Panc1 (cell line): ENCODE results near the gene DUSP15. TPM values are rescaled to one million over a fixed set of nuclear protein-coding genes. Genes with fewer than 3 reads are reported as not detected.

Experiments
- ATAC-seq: fragments of 200-7000 bp; cut with Tn5 transposase; 2 replicates; pipeline ENCODE4 v1.9.1; 2020; ENCODE audit warnings: mild to moderate bottlenecking, moderate library complexity
- BruUV-seq: library from RNA; stranded (reverse); fragments of 400-500 nt; replicated peaks from 2 replicates; lab custom pipeline; 2021; lab: Mats Ljungman, UMichigan
- CTCF ChIA-PET: fragments of 300-600 bp; sonication (Branson Sonifier 250); formaldehyde crosslinking; loops from one replicate; lab custom pipeline; 2022; ENCODE audit warnings: antibody characterized with exemption; lab: Charles Lee
- POLR2A ChIA-PET: fragments of 300-600 bp; sonication (Branson Sonifier 250); formaldehyde crosslinking; loops from one replicate; lab custom pipeline; 2022; ENCODE audit warnings: antibody characterized with exemption; lab: Charles Lee
- DNase-seq: peaks from one replicate; pipeline ENCODE4 v3.0.0-alpha.2; 2010; ENCODE audit warnings: low read depth, low spot score
- H3K27ac ChIP-seq: 2 replicates; pipeline ENCODE4 v1.5.1; 2011; ENCODE audit warnings: mild to moderate bottlenecking, low read length, inconsistent platforms
- H3K27me3 ChIP-seq: fragments of 200-500 bp; sonication (Bioruptor generic); 2 replicates; pipeline ENCODE4 v1.6.0; 2014; ENCODE audit warnings: low read length, inconsistent platforms; ENCODE audit not compliant: control insufficient read depth, insufficient read depth
- H3K36me3 ChIP-seq: fragments of 200-500 bp; sonication (Bioruptor generic); 2 replicates; pipeline ENCODE4 v1.5.1; 2014; ENCODE audit warnings: inconsistent platforms, mild to moderate bottlenecking, low read length, moderate library complexity; ENCODE audit not compliant: control insufficient read depth, insufficient read depth
- H3K4me1 ChIP-seq: 2 replicates; pipeline ENCODE4 v1.5.1; 2011; ENCODE audit warnings: inconsistent platforms, mild to moderate bottlenecking, low read length, moderate library complexity; ENCODE audit not compliant: control insufficient read depth, insufficient read depth
- H3K4me3 ChIP-seq, 2 experiments: 2 replicates each; pipeline ENCODE4 v1.5.1; 2011 to 2012; ENCODE audit warnings: low read depth in 2 of 2, low read length in 2 of 2, mild to moderate bottlenecking in 2 of 2, inconsistent platforms in 1 of 2, moderate library complexity in 1 of 2
- H3K9me3 ChIP-seq: fragments of 200-500 bp; sonication (Bioruptor generic); 2 replicates; pipeline ENCODE4 v1.5.1; 2014; ENCODE audit warnings: low read depth, mild to moderate bottlenecking, inconsistent platforms, low read length, moderate library complexity; ENCODE audit not compliant: control insufficient read depth, insufficient read depth
- POLR2AphosphoS5 ChIP-seq: IDR thresholded peaks from 2 replicates; pipeline ENCODE4 v1.6.1; 2012; ENCODE audit warnings: mild to moderate bottlenecking, low read depth, low read length, moderate library complexity
- in situ Hi-C: cut with HindIII; loops from 2 replicates; pipeline ENCODE4 v1.10.0; 2016; ENCODE audit warnings: low sequenced_read_pairs, low pct_unique_long_range_greater_than_20kb
- intact Hi-C: fragments of 100-400 bp; cut with micrococcal nuclease; formaldehyde crosslinking; loops from one replicate; pipeline ENCODE4 v1.10.0; 2022; ENCODE audit not compliant: unreplicated experiment
- total RNA-seq: library from RNA; stranded (reverse); gene quantifications from one replicate; pipeline ENCODE4 v1.2.1, GENCODE V29; 2021; ENCODE audit not compliant: unreplicated experiment

DUSP15 gene
- total RNA-seq, 1 experiment from 2014 or later, result 23.6 TPM

GRCh38 chr20:31811198-31811597 is 59.1 kb downstream of the DUSP15 start:
- POLR2A ChIA-PET, result no interaction called here
- H3K4me3 ChIP-seq, result no peak overlapping the region
- H3K4me1 ChIP-seq, result peaks cover 39% of the 10 kb centered on the region
- in situ Hi-C loops (no loop called here), intact Hi-C loops (no loop called here)
- no peaks in the 10 kb centered on the region for H3K27me3 ChIP-seq
- H3K36me3 ChIP-seq, result peaks cover 3% of the 10 kb centered on the region; the same call in 1 of the 2 replicates
- no TSS peak for BruUV-seq
- DNase-seq, result no peak
- H3K27ac ChIP-seq, result no peak overlapping the region
- no peaks in the 10 kb centered on the region for H3K9me3 ChIP-seq
- CTCF ChIA-PET, result interaction anchor here (0.6 kb wide), 1 partner anchor 185 kb away, joined by 3 read pairs; no protein-coding TSS in a partner anchor
- ATAC-seq, result no peak
- TF ChIP-seq POLR2AphosphoS5, result no peak

Other genes starting within 250 kb of the DUSP15 start
- gene COX4I2, start 232.6 kb downstream of the DUSP15 start, total RNA-seq, result not detected
- gene BCL2L1, start 147.7 kb downstream of the DUSP15 start, total RNA-seq, result 150 TPM
- 248 TPM for gene TPX2, start 131.2 kb downstream of the DUSP15 start, total RNA-seq
- 0.87 TPM for gene MYLK2, start 51.2 kb downstream of the DUSP15 start, total RNA-seq
- gene FOXS1, start 24.9 kb downstream of the DUSP15 start, total RNA-seq, result 6.3 TPM
- 2.1 TPM for gene TTLL9, start 107 bp upstream of the DUSP15 start, total RNA-seq
- 48.2 TPM for gene PDRG1, start 81.5 kb upstream of the DUSP15 start, total RNA-seq
- gene XKR7, start 97.6 kb upstream of the DUSP15 start, total RNA-seq, result 6.2 TPM
- 45.4 TPM for gene CCM2L, start 139.9 kb upstream of the DUSP15 start, total RNA-seq
- gene HCK, start 181.7 kb upstream of the DUSP15 start, total RNA-seq, result 0.98 TPM
- gene TM9SF4, start 239.2 kb upstream of the DUSP15 start, total RNA-seq, result 180 TPM